Trophoblast cell (in vitro differentiated cells and primary cell): ENCODE measurements around the gene SLC29A3.
"Not testable (repeated sequence)": the region's sequence is repeated elsewhere in the genome, so short reads cannot be mapped to it uniquely, and the experiment has no call there.

Experiments
- DNase-seq, 2 donors: peaks; one replicate each; pipeline ENCODE4 v3.0.0-alpha.2; 2016
- H2AFZ ChIP-seq: 2 replicates; pipeline ENCODE4 v1.6.1; 2013; ENCODE audit warnings: low read length, moderate library complexity, mild to moderate bottlenecking; ENCODE audit not compliant: insufficient read depth, poor library complexity
- H2AK5ac ChIP-seq: 2 replicates; pipeline ENCODE4 v1.6.1; 2013; ENCODE audit warnings: mild to moderate bottlenecking, low read length
- H2BK120ac ChIP-seq: 2 replicates; pipeline ENCODE4 v1.6.1; 2013; ENCODE audit warnings: low read length, mild to moderate bottlenecking, moderate library complexity; ENCODE audit not compliant: insufficient read depth, poor library complexity
- H2BK12ac ChIP-seq: 2 replicates; pipeline ENCODE4 v1.6.1; 2013; ENCODE audit warnings: mild to moderate bottlenecking, low read length, moderate library complexity
- H2BK5ac ChIP-seq: 2 replicates; pipeline ENCODE4 v1.6.1; 2013; ENCODE audit warnings: low read length, low read depth, moderate library complexity, mild to moderate bottlenecking; ENCODE audit not compliant: poor library complexity
- H3K14ac ChIP-seq: 2 replicates; pipeline ENCODE4 v1.6.1; 2013; ENCODE audit warnings: mild to moderate bottlenecking, low read length
- H3K18ac ChIP-seq: 2 replicates; pipeline ENCODE4 v1.6.1; 2013; ENCODE audit warnings: mild to moderate bottlenecking, low read length
- H3K23ac ChIP-seq: 2 replicates; pipeline ENCODE4 v1.6.1; 2013; ENCODE audit warnings: low read length
- H3K27ac ChIP-seq: 2 replicates; pipeline ENCODE4 v1.5.1; 2013; ENCODE audit warnings: low read depth, mild to moderate bottlenecking, inconsistent platforms, low read length, moderate library complexity
- H3K27me3 ChIP-seq: 2 replicates; pipeline ENCODE4 v1.6.1; 2013; ENCODE audit warnings: inconsistent platforms, mild to moderate bottlenecking, low read length, moderate library complexity; ENCODE audit not compliant: insufficient read depth
- H3K36me3 ChIP-seq, 2 experiments: 1 replicate in 1 of 2; 2 replicates in 1 of 2; pipeline ENCODE4 v1.6.1; 2013; ENCODE audit warnings: low read length in 2 of 2, mild to moderate bottlenecking in 2 of 2, moderate library complexity in 1 of 2; ENCODE audit not compliant: insufficient read depth in 2 of 2, control insufficient read depth in 1 of 2
- H3K4ac ChIP-seq: 2 replicates; pipeline ENCODE4 v1.6.1; 2013; ENCODE audit warnings: low read depth, mild to moderate bottlenecking, low read length, moderate library complexity
- H3K4me1 ChIP-seq, 2 experiments: 1 replicate in 1 of 2; 2 replicates in 1 of 2; pipeline ENCODE4 v1.6.1; 2013; ENCODE audit warnings: low read length in 2 of 2, mild to moderate bottlenecking in 2 of 2, moderate library complexity in 1 of 2; ENCODE audit not compliant: insufficient read depth in 2 of 2, control insufficient read depth in 1 of 2
- H3K4me2 ChIP-seq: 2 replicates; pipeline ENCODE4 v1.6.1; 2013; ENCODE audit warnings: inconsistent platforms, mild to moderate bottlenecking, low read length, moderate library complexity
- H3K4me3 ChIP-seq: 2 replicates; pipeline ENCODE4 v1.5.1; 2013; ENCODE audit warnings: mild to moderate bottlenecking, low read depth, low read length, inconsistent platforms
- H3K79me1 ChIP-seq: one replicate; pipeline ENCODE4 v1.6.1; 2013; ENCODE audit warnings: low read length
- H3K79me2 ChIP-seq: 2 replicates; pipeline ENCODE4 v1.6.1; 2013; ENCODE audit warnings: low read length, mild to moderate bottlenecking; ENCODE audit not compliant: control insufficient read depth, insufficient read depth, poor library complexity
- H3K9ac ChIP-seq: 2 replicates; pipeline ENCODE4 v1.6.1; 2013; ENCODE audit warnings: mild to moderate bottlenecking, low read length
- H3K9me3 ChIP-seq: 2 replicates; pipeline ENCODE4 v1.6.1; 2013; ENCODE audit warnings: low read depth, mild to moderate bottlenecking, control low read depth, inconsistent platforms, low read length; ENCODE audit not compliant: insufficient read depth
- H4K12ac ChIP-seq: 2 replicates; pipeline ENCODE4 v1.6.1; 2013; ENCODE audit warnings: low read depth, mild to moderate bottlenecking, low read length, moderate library complexity
- H4K8ac ChIP-seq: 2 replicates; pipeline ENCODE4 v1.6.1; 2013; ENCODE audit warnings: low read depth, mild to moderate bottlenecking, low read length, moderate library complexity
- H4K91ac ChIP-seq: one replicate; pipeline ENCODE4 v1.6.1; 2013; ENCODE audit warnings: low read depth, mild to moderate bottlenecking, low read length, moderate library complexity
- WGBS: extraction: QIAGEN DNeasy Blood & Tissue Kit; methylation state at CpG from one replicate; pipeline ENCODE4 v1.1.7; 2013; ENCODE audit warnings: missing lambda C conversion rate; ENCODE audit not compliant: insufficient read length, insufficient coverage; ENCODE audit errors: extremely low coverage; 5-methylcytosine and 5-hydroxymethylcytosine counted together

SLC29A3 gene

GRCh38 chr10:71271662-71272055, 47.4 kb upstream of the SLC29A3 start:
- no peak overlapping the region for H4K91ac ChIP-seq
- H3K4me2 ChIP-seq, result no peak overlapping the region
- no peak overlapping the region for H3K14ac ChIP-seq
- H3K79me1 ChIP-seq, result peaks cover 8% of the 10 kb centered on the region
- no peaks in the 10 kb centered on the region for H3K9me3 ChIP-seq
- peaks cover 16 to 33% of the 10 kb centered on the region in 2 experiments for H3K4me1 ChIP-seq
- no peak overlapping the region for H3K4ac ChIP-seq
- H2AFZ ChIP-seq, result no peak overlapping the region
- no peak overlapping the region for H4K12ac ChIP-seq
- no peak overlapping the region for H4K8ac ChIP-seq
- H3K23ac ChIP-seq, result no peak overlapping the region
- DNase-seq, result no peak
- peaks cover 6% of the 10 kb centered on the region for H3K79me2 ChIP-seq
- H2AK5ac ChIP-seq, result no peak overlapping the region
- H3K4me3 ChIP-seq, result no peak overlapping the region
- H2BK120ac ChIP-seq, result no peak overlapping the region
- H3K9ac ChIP-seq, result no peak overlapping the region
- H3K27me3 ChIP-seq, result no peaks in the 10 kb centered on the region
- no peak overlapping the region for H3K27ac ChIP-seq
- peak overlapping the region; percentile 12 for H3K18ac ChIP-seq
- no peak overlapping the region for H2BK12ac ChIP-seq
- H2BK5ac ChIP-seq, result no peak overlapping the region
- WGBS, result no CpG with 5 or more reads among the region's 14 CpGs
- H3K36me3 ChIP-seq, result peaks cover 4 to 15% of the 10 kb centered on the region in 2 experiments

GRCh38 chr10:71272056-71272771, 46.8 kb upstream of the SLC29A3 start:
- Histone ChIP-seq H3K23ac (no peak overlapping the region), H3K27me3 (no peaks in the 10 kb centered on the region), H3K36me3 (peaks cover 4 to 15% of the 10 kb centered on the region in 2 experiments), H3K4me1 (peaks cover 16 to 32% of the 10 kb centered on the region in 2 experiments), H2AK5ac (no peak overlapping the region), H3K4me2 (no peak overlapping the region), H3K9ac (no peak overlapping the region), H3K9me3 (peaks cover under 1% of the 10 kb centered on the region), H2AFZ (no peak overlapping the region), H3K79me1 (peaks cover 8% of the 10 kb centered on the region), H3K27ac (no peak overlapping the region), H2BK12ac (no peak overlapping the region), H3K4me3 (no peak overlapping the region), H2BK120ac (no peak overlapping the region), H4K91ac (no peak overlapping the region), H4K8ac (no peak overlapping the region), H3K4ac (peak overlapping the region; percentile 20), H4K12ac (no peak overlapping the region), H3K14ac (no peak overlapping the region), H2BK5ac (no peak overlapping the region), H3K79me2 (peaks cover 6% of the 10 kb centered on the region), H3K18ac (peak overlapping the region; percentile 12)
- no CpG with 5 or more reads among the region's 15 CpGs for WGBS
- no peak for DNase-seq

- not testable (repeated sequence) for H3K18ac ChIP-seq, DNase-seq, H2BK120ac ChIP-seq, H3K23ac ChIP-seq, H2BK5ac ChIP-seq, H3K9ac ChIP-seq, H3K27ac ChIP-seq, H4K12ac ChIP-seq, H2AK5ac ChIP-seq, H2AFZ ChIP-seq, H3K4me2 ChIP-seq, H3K9me3 ChIP-seq, H2BK12ac ChIP-seq, H3K27me3 ChIP-seq, H4K8ac ChIP-seq, H3K79me1 ChIP-seq, H3K4ac ChIP-seq, H3K79me2 ChIP-seq, H3K14ac ChIP-seq, H3K4me3 ChIP-seq, H4K91ac ChIP-seq
- WGBS, result no CpG with 5 or more reads among the region's 11 CpGs
- peaks cover 16 to 28% of the 10 kb centered on the region in 2 experiments for H3K4me1 ChIP-seq
- H3K36me3 ChIP-seq, result peaks cover 4 to 13% of the 10 kb centered on the region in 2 experiments
Observed at GRCh38 chr10:71272974-71273373, 46.1 kb upstream of the SLC29A3 start.

- no CpG with 5 or more reads among the region's 5 CpGs for WGBS
- no peak overlapping the region for H3K9ac ChIP-seq
- peaks cover 12 to 26% of the 10 kb centered on the region in 2 experiments for H3K4me1 ChIP-seq
- peaks cover 2% of the 10 kb centered on the region for H3K79me2 ChIP-seq
- H2BK5ac ChIP-seq, result no peak overlapping the region
- no peak for DNase-seq
- no peak overlapping the region for H2BK12ac ChIP-seq
- H2AK5ac ChIP-seq, result no peak overlapping the region
- H3K36me3 ChIP-seq, result peaks cover 4 to 16% of the 10 kb centered on the region in 2 experiments
- peak overlapping the region; percentile 45 for H3K18ac ChIP-seq
- H3K79me1 ChIP-seq, result peaks cover 6% of the 10 kb centered on the region
- no peak overlapping the region for H2BK120ac ChIP-seq
- H2AFZ ChIP-seq, result no peak overlapping the region
- H4K91ac ChIP-seq, result no peak overlapping the region
- H3K4me3 ChIP-seq, result no peak overlapping the region
- H3K27me3 ChIP-seq, result no peaks in the 10 kb centered on the region
- no peak overlapping the region for H3K14ac ChIP-seq
- no peak overlapping the region for H4K8ac ChIP-seq
- no peak overlapping the region for H3K4me2 ChIP-seq
- H3K9me3 ChIP-seq, result peaks cover 3% of the 10 kb centered on the region
- H4K12ac ChIP-seq, result no peak overlapping the region
- H3K27ac ChIP-seq, result no peak overlapping the region
- H3K23ac ChIP-seq, result no peak overlapping the region
- H3K4ac ChIP-seq, result no peak overlapping the region
Observed at GRCh38 chr10:71273506-71273905, 45.6 kb upstream of the SLC29A3 start.
